ENCODE measurements around the gene BLTP3B. TPM values are rescaled to one million over a fixed set of nuclear protein-coding genes. Genes with fewer than 3 reads are reported as not detected.
"Not testable (repeated sequence)": the region's sequence is repeated elsewhere in the genome, so short reads cannot be mapped to it uniquely, and the experiment has no call there.

BLTP3B gene
- total RNA-seq = 19.3 to 22.2 TPM (median 21.8 TPM) in 3 replicates

GRCh38 chr12:100142851-100143559, at the start of gene BLTP3B:
BLTP3B (minus strand) TSS chr12:100142874; CDS start chr12:100142635, 239 bp downstream.
- no peak for TF ChIP-seq CTCF (IDR thresholded peaks at IDR 0.05; ENCODE audit: unreplicated experiment)
- H3K36me3 Mint-ChIP-seq = peaks cover 2% of the 10 kb centered on the region
- H3K9me3 Mint-ChIP-seq = peaks cover 5% of the 10 kb centered on the region
- peaks cover 23% of the 10 kb centered on the region for H3K4me1 Mint-ChIP-seq
- H3K4me3 Mint-ChIP-seq = peak within 1 kb of the TSS; percentile 95
- peak within 1 kb of the TSS; percentile 97 for H3K27ac Mint-ChIP-seq
- DNase-seq (ENCODE audit: low spot score in 2 of 2, unreplicated experiment in 2 of 2) = peak; percentile 83 to 90
- no peaks in the 10 kb centered on the region for H3K27me3 Mint-ChIP-seq (ENCODE audit: low read depth)

- Mint-ChIP-seq H3K4me1 (peaks cover 9% of the 10 kb centered on the region), H3K27me3 (ENCODE audit: low read depth) (no peaks in the 10 kb centered on the region), H3K27ac (peak overlapping the region; percentile 51), H3K4me3 (no peak overlapping the region), H3K9me3 (no peaks in the 10 kb centered on the region), H3K36me3 (no peaks in the 10 kb centered on the region)
- DNase-seq (ENCODE audit: low spot score in 2 of 2, unreplicated experiment in 2 of 2) = no peak
- TF ChIP-seq CTCF (IDR thresholded peaks at IDR 0.05; ENCODE audit: unreplicated experiment) = no peak
Observed at GRCh38 chr12:100189636-100190394, 47.1 kb upstream of the BLTP3B start.

GRCh38 chr12:100188888-100189635, 46.4 kb upstream of the BLTP3B start:
- not testable (repeated sequence) for H3K4me1 Mint-ChIP-seq; H3K27me3 Mint-ChIP-seq (ENCODE audit: low read depth); H3K36me3 Mint-ChIP-seq; H3K9me3 Mint-ChIP-seq; DNase-seq (ENCODE audit: low spot score in 2 of 2, unreplicated experiment in 2 of 2); H3K4me3 Mint-ChIP-seq
- H3K27ac Mint-ChIP-seq = peak overlapping the region; percentile 51

- DNase-seq (ENCODE audit: low spot score in 2 of 2, unreplicated experiment in 2 of 2) = no peak
- Mint-ChIP-seq H3K36me3 (no peaks in the 10 kb centered on the region), H3K4me3 (no peak overlapping the region), H3K27ac (no peak overlapping the region), H3K4me1 (peaks cover 9% of the 10 kb centered on the region), H3K9me3 (no peaks in the 10 kb centered on the region), H3K27me3 (ENCODE audit: low read depth) (no peaks in the 10 kb centered on the region)
- TF ChIP-seq CTCF (IDR thresholded peaks at IDR 0.05; ENCODE audit: unreplicated experiment) = no peak
Observed at GRCh38 chr12:100187857-100188519, 45.3 kb upstream of the BLTP3B start.

- H3K36me3 Mint-ChIP-seq = no peaks in the 10 kb centered on the region
- H3K4me1 Mint-ChIP-seq = peaks cover 9% of the 10 kb centered on the region
- no peak overlapping the region for H3K4me3 Mint-ChIP-seq
- DNase-seq (ENCODE audit: low spot score in 2 of 2, unreplicated experiment in 2 of 2) = no peak
- no peaks in the 10 kb centered on the region for H3K27me3 Mint-ChIP-seq (ENCODE audit: low read depth)
- no peaks in the 10 kb centered on the region for H3K9me3 Mint-ChIP-seq
- TF ChIP-seq CTCF (IDR thresholded peaks at IDR 0.05; ENCODE audit: unreplicated experiment) = no peak
- H3K27ac Mint-ChIP-seq = no peak overlapping the region
Observed at GRCh38 chr12:100187068-100187467, 44.4 kb upstream of the BLTP3B start.
